ENCODE measurements around the gene CDKAL1. TPM values are rescaled to one million over a fixed set of nuclear protein-coding genes. Genes with fewer than 3 reads are reported as not detected.

The CDKAL1 gene
- total RNA-seq, 1 donor from 2014 or later, result 39.6 TPM

GRCh38 chr6:20845592-20845991 is 311.3 kb downstream of the CDKAL1 start:
- no peak for DNase-seq (ENCODE audit: low spot score)
- Histone ChIP-seq H3K79me2 (ENCODE audit: low read depth) (no peaks in the 10 kb centered on the region), H3K4me2 (no peak overlapping the region), H3K4me3 (no peak overlapping the region), H3K36me3 (no peaks in the 10 kb centered on the region), H3F3A (ENCODE audit: low read depth) (no peaks in the 10 kb centered on the region), H3K9me3 (ENCODE audit: low read depth) (no peaks in the 10 kb centered on the region), H3K27me3 (no peaks in the 10 kb centered on the region), H2AFZ (replicated peaks) (no peak overlapping the region), H3K4me1 (no peaks in the 10 kb centered on the region), H3K9ac (no peak overlapping the region), H4K20me1 (ENCODE audit: low read depth) (no peaks in the 10 kb centered on the region), H3K27ac (no peak overlapping the region)
- TF ChIP-seq CTCF (IDR thresholded peaks at IDR 0.05) (no peak), EZH2phosphoT487 (IDR thresholded peaks at IDR 0.05) (no peak), EZH2 (IDR thresholded peaks at IDR 0.05) (no peak)
- no peak overlapping the region for H3K4me3 Mint-ChIP-seq
- H3K9me3 Mint-ChIP-seq, result no peaks in the 10 kb centered on the region
- H3K4me1 Mint-ChIP-seq, result no peaks in the 10 kb centered on the region
- no peaks in the 10 kb centered on the region for H3K36me3 Mint-ChIP-seq
- no peak overlapping the region for H3K27ac Mint-ChIP-seq
- no peaks in the 10 kb centered on the region for H3K27me3 Mint-ChIP-seq (ENCODE audit: insufficient read depth, low read depth)

- H3K4me3 ChIP-seq, result no peak overlapping the region
- no peak for DNase-seq (ENCODE audit: low spot score)
Observed at GRCh38 chr6:20846602-20847028, 312.4 kb downstream of the CDKAL1 start.

GRCh38 chr6:20847904-20848303 is 313.6 kb downstream of the CDKAL1 start:
- H3K36me3 Mint-ChIP-seq, result no peaks in the 10 kb centered on the region
- no peaks in the 10 kb centered on the region for H3K79me2 ChIP-seq (ENCODE audit: low read depth)
- H3K36me3 ChIP-seq, result no peaks in the 10 kb centered on the region
- H3K4me3 Mint-ChIP-seq, result no peak overlapping the region
- H3K27ac Mint-ChIP-seq, result no peak overlapping the region
- H3K4me2 ChIP-seq, result no peak overlapping the region
- no peak overlapping the region for H3K27ac ChIP-seq
- H3K27me3 Mint-ChIP-seq (ENCODE audit: insufficient read depth, low read depth), result no peaks in the 10 kb centered on the region
- DNase-seq (ENCODE audit: low spot score), result no peak
- H3K9me3 Mint-ChIP-seq, result no peaks in the 10 kb centered on the region
- no peak overlapping the region for H2AFZ ChIP-seq (replicated peaks)
- no peaks in the 10 kb centered on the region for H3K9me3 ChIP-seq (ENCODE audit: low read depth)
- H3K9ac ChIP-seq, result no peak overlapping the region
- no peaks in the 10 kb centered on the region for H3K27me3 ChIP-seq
- no peaks in the 10 kb centered on the region for H3K4me1 ChIP-seq
- no peaks in the 10 kb centered on the region for H4K20me1 ChIP-seq (ENCODE audit: low read depth)
- no peak overlapping the region for H3K4me3 ChIP-seq
- no peaks in the 10 kb centered on the region for H3K4me1 Mint-ChIP-seq
- no peaks in the 10 kb centered on the region for H3F3A ChIP-seq (ENCODE audit: low read depth)
- no peak for TF ChIP-seq EZH2 (IDR thresholded peaks at IDR 0.05)
- TF ChIP-seq EZH2phosphoT487 (IDR thresholded peaks at IDR 0.05), result no peak

More at GRCh38 chr6:20846602-20847028, 312.4 kb downstream of the CDKAL1 start:
- no peaks in the 10 kb centered on the region for H3F3A ChIP-seq (ENCODE audit: low read depth)
- no peaks in the 10 kb centered on the region for H4K20me1 ChIP-seq (ENCODE audit: low read depth)
- no peaks in the 10 kb centered on the region for H3K79me2 ChIP-seq (ENCODE audit: low read depth)
- H3K27me3 ChIP-seq, result no peaks in the 10 kb centered on the region
- TF ChIP-seq EZH2phosphoT487 (IDR thresholded peaks at IDR 0.05) (no peak), EZH2 (IDR thresholded peaks at IDR 0.05) (no peak), CTCF (IDR thresholded peaks at IDR 0.05) (no peak)
- no peak overlapping the region for H3K27ac ChIP-seq
- no peaks in the 10 kb centered on the region for H3K36me3 ChIP-seq
- no peak overlapping the region for H3K9ac ChIP-seq
- H3K4me2 ChIP-seq, result no peak overlapping the region
- no peaks in the 10 kb centered on the region for H3K9me3 ChIP-seq (ENCODE audit: low read depth)
- Mint-ChIP-seq H3K4me3 (no peak overlapping the region), H3K27me3 (ENCODE audit: insufficient read depth, low read depth) (no peaks in the 10 kb centered on the region), H3K36me3 (no peaks in the 10 kb centered on the region), H3K9me3 (no peaks in the 10 kb centered on the region), H3K27ac (no peak overlapping the region), H3K4me1 (no peaks in the 10 kb centered on the region)
- H2AFZ ChIP-seq (replicated peaks), result no peak overlapping the region
- no peaks in the 10 kb centered on the region for H3K4me1 ChIP-seq

GRCh38 chr6:20850686-20851416 is 316.6 kb downstream of the CDKAL1 start:
- H3K4me1 Mint-ChIP-seq, result no peaks in the 10 kb centered on the region
- Histone ChIP-seq H3K9ac (no peak overlapping the region), H3F3A (ENCODE audit: low read depth) (no peaks in the 10 kb centered on the region), H3K4me3 (no peak overlapping the region), H4K20me1 (ENCODE audit: low read depth) (no peaks in the 10 kb centered on the region), H3K27ac (no peak overlapping the region), H2AFZ (replicated peaks) (no peak overlapping the region), H3K4me1 (peaks cover 3% of the 10 kb centered on the region), H3K9me3 (ENCODE audit: low read depth) (no peaks in the 10 kb centered on the region), H3K27me3 (no peaks in the 10 kb centered on the region), H3K4me2 (no peak overlapping the region), H3K36me3 (no peaks in the 10 kb centered on the region), H3K79me2 (ENCODE audit: low read depth) (no peaks in the 10 kb centered on the region)
- H3K36me3 Mint-ChIP-seq, result no peaks in the 10 kb centered on the region
- H3K9me3 Mint-ChIP-seq, result no peaks in the 10 kb centered on the region
- no peak overlapping the region for H3K4me3 Mint-ChIP-seq
- TF ChIP-seq EZH2 (IDR thresholded peaks at IDR 0.05) (no peak), CTCF (IDR thresholded peaks at IDR 0.05) (no peak), EZH2phosphoT487 (IDR thresholded peaks at IDR 0.05) (no peak)
- H3K27me3 Mint-ChIP-seq (ENCODE audit: insufficient read depth, low read depth), result no peaks in the 10 kb centered on the region
- no peak for DNase-seq (ENCODE audit: low spot score)
- no peak overlapping the region for H3K27ac Mint-ChIP-seq

Data from neural progenitor cell (in vitro differentiated cells).